HG03103 (cell line): ENCODE data around the gene OBSCN.

Source experiments
- ATAC-seq: cut with Tn5 transposase; IDR thresholded peaks from one replicate; pipeline ENCODE4 v1.9.1; 2021; ENCODE audit warnings: low read depth; ENCODE audit not compliant: unreplicated experiment

OBSCN gene

DNA sequence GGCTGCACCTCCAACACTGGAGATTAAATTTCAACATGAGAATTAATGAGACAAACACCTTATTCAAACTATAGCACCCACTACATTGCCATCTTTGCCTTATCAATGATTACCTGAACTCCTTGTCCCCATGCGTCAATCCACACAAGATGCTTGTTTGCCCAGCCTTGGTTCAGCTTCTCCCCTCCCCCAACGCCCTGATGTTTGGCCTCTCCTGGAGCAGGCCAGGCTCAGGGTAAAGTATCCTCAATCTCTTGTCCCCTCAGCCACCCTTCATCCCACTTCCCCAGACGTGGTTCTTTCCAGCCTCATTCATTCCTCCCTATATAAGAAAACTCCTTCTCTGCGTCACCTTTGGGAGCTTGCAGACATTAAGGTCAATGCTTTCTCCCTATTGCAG is 220.6 kb downstream of the OBSCN start:
- ATAC-seq = no peak
